ENCODE results near the gene PI16. TPM values are rescaled to one million over a fixed set of nuclear protein-coding genes. Genes with fewer than 3 reads are reported as not detected.

Gene PI16
- total and polyA plus RNA-seq, 2 donors (not counting 1 experiment from before 2014, with no cell fraction given), result 1.4 to 7.4 TPM

- CTCF ChIA-PET, result interaction anchor here (1.6 to 2.8 kb wide), 2 partner anchors 106 to 297 kb away, joined by 4 to 9 read pairs; no protein-coding TSS in a partner anchor
- peak; percentile 16 for DNase-seq
- H3K27ac ChIP-seq (ENCODE audit: low read length in 2 of 2), result no peak overlapping the region
- H4K20me1 ChIP-seq (ENCODE audit: control insufficient read depth, insufficient read depth, low read length, poor library complexity, severe bottlenecking), result no peaks in the 10 kb centered on the region
- WGBS (ENCODE audit: insufficient coverage), result 7% methylated on average over 1 of the region's 4 CpGs
- peaks cover 15% of the 10 kb centered on the region for H3K79me2 ChIP-seq (ENCODE audit: control insufficient read depth, insufficient read depth, low read length)
- H3K4me2 ChIP-seq (replicated peaks; ENCODE audit: low read depth, low read length, poor library complexity, severe bottlenecking), result peak overlapping the region; percentile 28
- TF ChIP-seq EZH2 (IDR thresholded peaks at IDR 0.05; ENCODE audit: borderline replicate concordance, insufficient read depth, low read depth, low read length, poor library complexity, severe bottlenecking) (no peak), CTCF (IDR thresholded peaks at IDR 0.05) (no peak)
- Mint-ChIP-seq H3K27me3 (no peaks in the 10 kb centered on the region), H3K27ac (peak overlapping the region; percentile 54), H3K4me3 (peak overlapping the region; percentile 12), H3K9me3 (ENCODE audit: insufficient read depth) (no peaks in the 10 kb centered on the region), H3K4me1 (peaks cover 14% of the 10 kb centered on the region)
- no peaks in the 10 kb centered on the region for H3K9me3 ChIP-seq (ENCODE audit: control extremely low read depth in 1 of 3, control insufficient read depth in 2 of 3, insufficient read depth in 1 of 3, low read length in 2 of 3)
- no peak overlapping the region for H3K9ac ChIP-seq (ENCODE audit: low read length)
- no peaks in the 10 kb centered on the region for H3K27me3 ChIP-seq (replicated peaks in 1 of 4; ENCODE audit: control extremely low read depth in 1 of 4, control insufficient read depth in 3 of 4, insufficient read depth in 4 of 4, low read length in 3 of 4)
- POLR2A ChIA-PET, result no interaction called here
- ATAC-seq (ENCODE audit: low read depth), result no peak
- no peak overlapping the region for H2AFZ ChIP-seq (ENCODE audit: insufficient read depth, low read depth, low read length, poor library complexity, severe bottlenecking)
- no peak overlapping the region for H3K4me3 ChIP-seq (ENCODE audit: control extremely low read depth in 1 of 5, extremely low read depth in 1 of 5, insufficient read depth in 1 of 5, low read depth in 2 of 5, low read length in 4 of 5)
- peaks cover 0 to 68% of the 10 kb centered on the region in 2 experiments for H3K36me3 ChIP-seq (replicated peaks in 1 of 2; ENCODE audit: control extremely low read depth in 1 of 2, control insufficient read depth in 1 of 2, extremely low read depth in 1 of 2, insufficient read depth in 2 of 2, low read length in 1 of 2)
- intact Hi-C loops (cut with micrococcal nuclease), result no loop called here
- H3K4me1 ChIP-seq (ENCODE audit: control insufficient read depth in 2 of 2, insufficient read depth in 2 of 2, low read length in 2 of 2), result peaks cover 13 to 16% of the 10 kb centered on the region in 2 donors
Observed at GRCh38 chr6:36912030-36912454, 42.5 kb upstream of the PI16 start.

GRCh38 chr6:36912586-36912985, 42.0 kb upstream of the PI16 start:
- ATAC-seq (ENCODE audit: low read depth) (no peak), DNase-seq (peak; percentile 19)
- Mint-ChIP-seq H3K27ac (peak overlapping the region; percentile 54), H3K9me3 (ENCODE audit: insufficient read depth) (no peaks in the 10 kb centered on the region), H3K4me1 (peaks cover 14% of the 10 kb centered on the region), H3K27me3 (no peaks in the 10 kb centered on the region), H3K4me3 (peak overlapping the region; percentile 7)
- no peak overlapping the region for H3K9ac ChIP-seq (ENCODE audit: low read length)
- H3K4me1 ChIP-seq (ENCODE audit: control insufficient read depth in 2 of 2, insufficient read depth in 2 of 2, low read length in 2 of 2), result peaks cover 13 to 16% of the 10 kb centered on the region in 2 donors
- ChIA-PET POLR2A (no interaction called here), CTCF (interaction anchor here (2.8 kb wide), 1 partner anchor 105 kb away, joined by 9 read pairs; no protein-coding TSS in a partner anchor)
- H2AFZ ChIP-seq (ENCODE audit: insufficient read depth, low read depth, low read length, poor library complexity, severe bottlenecking), result no peak overlapping the region
- no peak overlapping the region for H3K27ac ChIP-seq (ENCODE audit: low read length in 2 of 2)
- intact Hi-C loops (cut with micrococcal nuclease), result no loop called here
- TF ChIP-seq EZH2 (IDR thresholded peaks at IDR 0.05; ENCODE audit: borderline replicate concordance, insufficient read depth, low read depth, low read length, poor library complexity, severe bottlenecking) (no peak), CTCF (IDR thresholded peaks at IDR 0.05) (no peak)
- H4K20me1 ChIP-seq (ENCODE audit: control insufficient read depth, insufficient read depth, low read length, poor library complexity, severe bottlenecking), result no peaks in the 10 kb centered on the region
- peak overlapping the region; percentile 28 for H3K4me2 ChIP-seq (replicated peaks; ENCODE audit: low read depth, low read length, poor library complexity, severe bottlenecking)
- H3K79me2 ChIP-seq (ENCODE audit: control insufficient read depth, insufficient read depth, low read length), result peaks cover 10% of the 10 kb centered on the region
- no peak overlapping the region for H3K4me3 ChIP-seq (ENCODE audit: control extremely low read depth in 1 of 5, extremely low read depth in 1 of 5, insufficient read depth in 1 of 5, low read depth in 2 of 5, low read length in 4 of 5)
- peaks cover 0 to 70% of the 10 kb centered on the region in 2 experiments for H3K36me3 ChIP-seq (replicated peaks in 1 of 2; ENCODE audit: control extremely low read depth in 1 of 2, control insufficient read depth in 1 of 2, extremely low read depth in 1 of 2, insufficient read depth in 2 of 2, low read length in 1 of 2)
- no peaks in the 10 kb centered on the region for H3K9me3 ChIP-seq (ENCODE audit: control extremely low read depth in 1 of 3, control insufficient read depth in 2 of 3, insufficient read depth in 1 of 3, low read length in 2 of 3)
- H3K27me3 ChIP-seq (replicated peaks in 1 of 4; ENCODE audit: control extremely low read depth in 1 of 4, control insufficient read depth in 3 of 4, insufficient read depth in 4 of 4, low read length in 3 of 4), result no peaks in the 10 kb centered on the region
- WGBS (ENCODE audit: insufficient coverage), result 17% methylated on average over 2 of the region's 8 CpGs

Measured in B cell (primary cell).